ENCODE measurements around the gene CFAP52. TPM values are rescaled to one million over a fixed set of nuclear protein-coding genes. Genes with fewer than 3 reads are reported as not detected.
A peak's percentile ranks its signal among the peaks of the same experiment; 100 is the strongest.

The CFAP52 gene
- total and polyA plus RNA-seq, 2 experiments from 2014 or later: not detected

GRCh38 chr17:9628509-9628908 lies 52.1 kb downstream of the CFAP52 start:
- Histone ChIP-seq H4K20me1 (replicated peaks; ENCODE audit: insufficient read depth) (no peaks in the 10 kb centered on the region; the same call in 1 of the 2 replicates), H3K4me2 (no peak overlapping the region), H3K27me3 (ENCODE audit: insufficient read depth) (no peaks in the 10 kb centered on the region), H3K4me1 (ENCODE audit: insufficient read depth) (no peaks in the 10 kb centered on the region), H3K9me2 (ENCODE audit: insufficient read depth) (no peaks in the 10 kb centered on the region; the same call in 1 of the 2 replicates), H3K36me3 (ENCODE audit: insufficient read depth) (no peaks in the 10 kb centered on the region), H3K79me2 (replicated peaks; ENCODE audit: insufficient read depth) (no peaks in the 10 kb centered on the region), H3F3A (replicated peaks; ENCODE audit: low read depth) (no peaks in the 10 kb centered on the region), H2AFZ (no peak overlapping the region), H3K27ac (ENCODE audit: low read depth) (no peak overlapping the region), H3K4me3 (no peak overlapping the region)
- Mint-ChIP-seq H3K9me3 (peaks cover 1% of the 10 kb centered on the region), H3K27me3 (ENCODE audit: insufficient read depth, low read depth, poor library complexity) (peaks cover 3% of the 10 kb centered on the region), H3K27ac (no peak overlapping the region), H3K4me1 (no peaks in the 10 kb centered on the region), H3K4me3 (no peak overlapping the region), H3K36me3 (ENCODE audit: low read depth) (no peaks in the 10 kb centered on the region)
- ATAC-seq (no peak), DNase-seq (ENCODE audit: low spot score) (no peak)
- TF ChIP-seq JUNB (IDR thresholded peaks at IDR 0.05; ENCODE audit: unreplicated experiment) (no peak), CTCF (conservative IDR thresholded peaks at IDR 0.05; ENCODE audit: low read depth in 2 of 2) (0 out of 4 replicates have a peak, but pooled peaks of 1 of the 2 experiments have one; percentile 27), REST (IDR thresholded peaks at IDR 0.05; ENCODE audit: unreplicated experiment) (no peak)

GRCh38 chr17:9632741-9633140 lies 56.3 kb downstream of the CFAP52 start:
- Histone ChIP-seq H3K27me3 (ENCODE audit: insufficient read depth) (no peaks in the 10 kb centered on the region), H4K20me1 (replicated peaks; ENCODE audit: insufficient read depth) (no peaks in the 10 kb centered on the region; the same call in 1 of the 2 replicates), H3F3A (replicated peaks; ENCODE audit: low read depth) (no peaks in the 10 kb centered on the region), H3K79me2 (replicated peaks; ENCODE audit: insufficient read depth) (no peaks in the 10 kb centered on the region), H2AFZ (no peak overlapping the region), H3K36me3 (ENCODE audit: insufficient read depth) (no peaks in the 10 kb centered on the region), H3K27ac (ENCODE audit: low read depth) (no peak overlapping the region), H3K9me2 (ENCODE audit: insufficient read depth) (no peaks in the 10 kb centered on the region), H3K4me3 (no peak overlapping the region), H3K4me2 (no peak overlapping the region), H3K4me1 (ENCODE audit: insufficient read depth) (peaks cover 5% of the 10 kb centered on the region; the same call in 1 of the 2 replicates)
- H3K4me1 Mint-ChIP-seq: peaks cover 4% of the 10 kb centered on the region; the same call in 2 of the 3 replicates
- no peak overlapping the region for H3K27ac Mint-ChIP-seq
- peaks cover 3% of the 10 kb centered on the region for H3K27me3 Mint-ChIP-seq (ENCODE audit: insufficient read depth, low read depth, poor library complexity)
- DNase-seq (ENCODE audit: low spot score) (no peak), ATAC-seq (no peak)
- no peaks in the 10 kb centered on the region for H3K36me3 Mint-ChIP-seq (ENCODE audit: low read depth)
- H3K9me3 Mint-ChIP-seq: no peaks in the 10 kb centered on the region
- H3K4me3 Mint-ChIP-seq: no peak overlapping the region
- no peak for TF ChIP-seq CREB1 (CRISPR knock-in tag; IDR thresholded peaks at IDR 0.05; ENCODE audit: low read depth)
- TF ChIP-seq STAT1 (IDR thresholded peaks at IDR 0.05; ENCODE audit: unreplicated experiment): no peak
- no peak for TF ChIP-seq EZH2 (IDR thresholded peaks at IDR 0.05; ENCODE audit: low read depth, unreplicated experiment)
- TF ChIP-seq REST (IDR thresholded peaks at IDR 0.05; ENCODE audit: unreplicated experiment): no peak
- TF ChIP-seq POLR2AphosphoS5 (IDR thresholded peaks at IDR 0.05; ENCODE audit: low read depth): no peak
- no peak for TF ChIP-seq EZH2phosphoT487 (IDR thresholded peaks at IDR 0.05; ENCODE audit: unreplicated experiment)
- no peak for TF ChIP-seq ETS1 (IDR thresholded peaks at IDR 0.05)
- TF ChIP-seq ZNF331 (CRISPR knock-in tag; IDR thresholded peaks at IDR 0.05; ENCODE audit: low read depth): no peak
- TF ChIP-seq CTCF (conservative IDR thresholded peaks at IDR 0.05; ENCODE audit: low read depth in 2 of 2): no peak
- TF ChIP-seq JUNB (IDR thresholded peaks at IDR 0.05; ENCODE audit: unreplicated experiment): no peak
